Upper lobe of left lung (tissue), 6 donors: ENCODE measurements around the gene SDK1. TPM values are rescaled to one million over a fixed set of nuclear protein-coding genes. Genes with fewer than 3 reads are reported as not detected.

Experiments
- ATAC-seq, 2 donors: fragments of 200-7000 bp; cut with Tn5 transposase; one replicate each; pipeline ENCODE4 v1.9.1; 2022; ENCODE audit warnings: mild to moderate bottlenecking in 2 of 2, moderate library complexity in 2 of 2; ENCODE audit not compliant: low FRiP score in 2 of 2
- DNase-seq, 2 donors: peaks; one replicate each; pipeline ENCODE4 v3.0.0-alpha.2; 2019 to 2020
- H3K27ac ChIP-seq, 4 donors: fragments of 200-600 bp; sonication (generic); one replicate each; pipeline ENCODE4 v1.5.1; 2016 to 2019
- H3K27me3 ChIP-seq, 4 donors: fragments of 200-600 bp; sonication (generic); one replicate each; pipeline ENCODE4 v1.5.1; 2017 to 2019
- H3K36me3 ChIP-seq, 4 donors: fragments of 200-600 bp; sonication (generic); one replicate each; pipeline ENCODE4 v1.5.1; 2016 to 2019
- H3K4me1 ChIP-seq, 4 donors: fragments of 200-600 bp; sonication (generic); one replicate each; pipeline ENCODE4 v1.5.1; 2018 to 2019
- H3K4me3 ChIP-seq, 4 donors: fragments of 200-600 bp; sonication (generic); one replicate each; pipeline ENCODE4 v1.5.1; 2017 to 2019; ENCODE audit warnings: mild to moderate bottlenecking in 2 of 4, moderate library complexity in 1 of 4
- H3K9me3 ChIP-seq, 4 donors: fragments of 200-600 bp; sonication (generic); one replicate each; pipeline ENCODE4 v1.5.1; 2018 to 2019
- CTCF ChIP-seq, 6 experiments: fragments of 450-650 bp in 4 of 6; fragments of 200-600 bp in 2 of 6; sonication (generic) in 2 of 6; IDR thresholded peaks; one replicate each; pipeline ENCODE4 v1.5.1; 2016 to 2019; ENCODE audit warnings: antibody characterized with exemption in 6 of 6
- EP300 ChIP-seq, 4 donors: sonication (generic); formaldehyde crosslinking; IDR thresholded peaks; one replicate each; pipeline ENCODE4 v1.5.1; 2017; ENCODE audit warnings: antibody characterized with exemption in 4 of 4, control low read depth in 2 of 4
- POLR2A ChIP-seq, 4 donors: fragments of 450-650 bp; IDR thresholded peaks; one replicate each; pipeline ENCODE4 v1.5.1; 2016 to 2017; ENCODE audit warnings: antibody characterized with exemption in 4 of 4, mild to moderate bottlenecking in 2 of 4
- POLR2AphosphoS5 ChIP-seq, 2 donors: sonication (generic); formaldehyde crosslinking; IDR thresholded peaks; one replicate each; pipeline ENCODE4 v1.5.1; 2017; ENCODE audit warnings: antibody characterized with exemption in 2 of 2
- WGBS, 2 donors: methylation state at CpG; one replicate each; pipeline ENCODE4 v1.1.5; 2017 to 2018; 5-methylcytosine and 5-hydroxymethylcytosine counted together
- total RNA-seq, 6 donors: library from RNA; depleted of rRNA in 4 of 6; stranded (reverse); fragments of >200 nt in 4 of 6; gene quantifications; one replicate each; pipeline versions ENCODE4 v1.1.0 to v1.2.1, GENCODE V29; 2016 to 2021
- donor health status: DM: no; HTN: no; CAD: no; lungs with moderate emphysema.
- donor health status: DM: no; HTN: yes; CAD: no; lungs with severe emphysema.

The SDK1 gene
- total RNA-seq, 6 donors from 2014 or later: 9.3 to 90.1 (median 11.8) TPM

- H3K27ac ChIP-seq: no peak overlapping the region
- no peaks in the 10 kb centered on the region for H3K27me3 ChIP-seq
- WGBS, 2 donors: 80 to 82% methylated on average over 1 to 8 of the region's 8 CpGs
- H3K4me1 ChIP-seq: no peaks in the 10 kb centered on the region
- H3K36me3 ChIP-seq: no peaks in the 10 kb centered on the region
- DNase-seq (no peak), ATAC-seq (no peak)
- H3K9me3 ChIP-seq: no peaks in the 10 kb centered on the region
- H3K4me3 ChIP-seq: no peak overlapping the region
- TF ChIP-seq POLR2A (IDR thresholded peaks at IDR 0.05) (no peak), CTCF (IDR thresholded peaks at IDR 0.05) (no peak), EP300 (IDR thresholded peaks at IDR 0.05) (no peak), POLR2AphosphoS5 (IDR thresholded peaks at IDR 0.05) (no peak)
These were observed 873.0 kb downstream of the SDK1 start for GRCh38 chr7:4174016-4174415.

- Histone ChIP-seq H3K27me3 (no peaks in the 10 kb centered on the region), H3K4me3 (no peak overlapping the region), H3K4me1 (no peaks in the 10 kb centered on the region), H3K27ac (no peak overlapping the region), H3K36me3 (no peaks in the 10 kb centered on the region), H3K9me3 (no peaks in the 10 kb centered on the region)
- no peak for DNase-seq
- TF ChIP-seq POLR2AphosphoS5 (IDR thresholded peaks at IDR 0.05) (no peak), POLR2A (IDR thresholded peaks at IDR 0.05) (no peak), CTCF (IDR thresholded peaks at IDR 0.05) (no peak), EP300 (IDR thresholded peaks at IDR 0.05) (no peak)
- no peak for ATAC-seq
- 90 to 98% methylated on average over 9 to 11 of the region's 11 CpGs for WGBS, 2 donors
These were observed 873.4 kb downstream of the SDK1 start for GRCh38 chr7:4174451-4174850.

GRCh38 chr7:4174884-4175283 lies 873.8 kb downstream of the SDK1 start:
- DNase-seq (peak in 1 of 2 donors; percentile 74), ATAC-seq (no peak)
- Histone ChIP-seq H3K4me3 (no peak overlapping the region), H3K4me1 (no peaks in the 10 kb centered on the region), H3K27me3 (no peaks in the 10 kb centered on the region), H3K36me3 (no peaks in the 10 kb centered on the region), H3K9me3 (no peaks in the 10 kb centered on the region), H3K27ac (no peak overlapping the region)
- 92 to 97% methylated on average over 10 to 18 of the region's 18 CpGs for WGBS, 2 donors
- no peak for TF ChIP-seq POLR2AphosphoS5 (IDR thresholded peaks at IDR 0.05)
- no peak for TF ChIP-seq EP300 (IDR thresholded peaks at IDR 0.05)
- TF ChIP-seq POLR2A (IDR thresholded peaks at IDR 0.05): no peak
- TF ChIP-seq CTCF (IDR thresholded peaks at IDR 0.05): no peak

GRCh38 chr7:4175346-4175973 lies 874.4 kb downstream of the SDK1 start:
- no peak for TF ChIP-seq POLR2A (IDR thresholded peaks at IDR 0.05)
- no peak overlapping the region for H3K27ac ChIP-seq
- ATAC-seq (no peak), DNase-seq (peak in 1 of 2 donors; percentile 59)
- H3K36me3 ChIP-seq: no peaks in the 10 kb centered on the region
- no peaks in the 10 kb centered on the region for H3K27me3 ChIP-seq
- WGBS, 2 donors: 91 to 94% methylated on average over 16 to 34 of the region's 34 CpGs
- H3K9me3 ChIP-seq: no peaks in the 10 kb centered on the region
- no peaks in the 10 kb centered on the region for H3K4me1 ChIP-seq
- no peak overlapping the region for H3K4me3 ChIP-seq

GRCh38 chr7:4177001-4177400 lies 875.9 kb downstream of the SDK1 start:
- Histone ChIP-seq H3K4me3 (no peak overlapping the region), H3K27me3 (no peaks in the 10 kb centered on the region), H3K36me3 (no peaks in the 10 kb centered on the region), H3K9me3 (no peaks in the 10 kb centered on the region), H3K4me1 (no peaks in the 10 kb centered on the region), H3K27ac (no peak overlapping the region)
- TF ChIP-seq CTCF (IDR thresholded peaks at IDR 0.05) (no peak), POLR2A (IDR thresholded peaks at IDR 0.05) (no peak)
- no peak for DNase-seq
- WGBS, 2 donors: 85% methylated on average over 6 of the region's 6 CpGs; no CpG with 5 or more reads in 1 of the 2 donors
- ATAC-seq: no peak
